GM12878 (cell line): Measurements from ENCODE around the gene TMEM214.

Source experiments
- BHLHE40 ChIP-seq, 2 experiments: fragments of 450-650 bp in 1 of 2; IDR thresholded peaks; 2 replicates each; pipeline ENCODE4 v1.6.1; 2011 to 2017; ENCODE audit warnings: low read depth in 2 of 2, borderline replicate concordance in 1 of 2, improper control_type of control experiment in 1 of 2, low read length in 1 of 2, mild to moderate bottlenecking in 1 of 2
- CTCF ChIP-seq, 3 experiments: IDR thresholded peaks in 2 of 3; conservative IDR thresholded peaks in 1 of 3; 2 replicates each; pipeline ENCODE4 v1.5.1; 2011; ENCODE audit warnings: low read depth in 3 of 3, low read length in 3 of 3, mild to moderate bottlenecking in 3 of 3, control low read depth in 2 of 3, moderate library complexity in 2 of 3, inconsistent platforms in 1 of 3, mixed read lengths in 1 of 3; ENCODE audit not compliant: control insufficient read depth in 2 of 3, insufficient read depth in 1 of 3; ENCODE audit errors: extremely low read depth in 1 of 3
- ELK1 ChIP-seq: IDR thresholded peaks from 2 replicates; pipeline ENCODE4 v1.6.1; 2012; ENCODE audit warnings: low read depth, low read length, improper control_type of control experiment
- EP300 ChIP-seq, 2 experiments: fragments of 150-350 bp in 1 of 2; IDR thresholded peaks; 2 replicates each; pipeline ENCODE4 v1.6.1; 2011 to 2012; ENCODE audit warnings: low read depth in 2 of 2, low read length in 2 of 2, borderline replicate concordance in 1 of 2, improper control_type of control experiment in 1 of 2, inconsistent platforms in 1 of 2; ENCODE audit not compliant: control insufficient read depth in 1 of 2
- NFYA ChIP-seq: IDR thresholded peaks from 2 replicates; pipeline ENCODE4 v1.6.1; 2011; ENCODE audit warnings: low read depth, mild to moderate bottlenecking, low read length, improper control_type of control experiment, borderline replicate concordance
- SP1 ChIP-seq: IDR thresholded peaks from one replicate; pipeline ENCODE4 v1.6.1; 2011; ENCODE audit warnings: low read depth, low read length
- SPI1 ChIP-seq: IDR thresholded peaks from 2 replicates; pipeline ENCODE4 v1.6.1; 2011; ENCODE audit warnings: low read depth, mild to moderate bottlenecking, low read length, moderate library complexity, borderline replicate concordance; ENCODE audit not compliant: insufficient read depth
- SREBF2 ChIP-seq: IDR thresholded peaks from 2 replicates; pipeline ENCODE4 v1.6.1; 2012; ENCODE audit warnings: mild to moderate bottlenecking, low read length
- TARDBP ChIP-seq: IDR thresholded peaks from 2 replicates; pipeline ENCODE4 v1.6.1; 2016; ENCODE audit warnings: borderline replicate concordance

- TF ChIP-seq SP1 (no peak), SREBF2 (no peak), CTCF (IDR thresholded peaks at IDR 0.05 in 2 of 3, conservative IDR thresholded peaks at IDR 0.05 in 1 of 3; ENCODE audit: control insufficient read depth in 2 of 3, extremely low read depth in 1 of 3, insufficient read depth in 1 of 3, low read depth in 3 of 3, low read length in 3 of 3) (no peak), EP300 (IDR thresholded peaks at IDR 0.05; ENCODE audit: borderline replicate concordance in 1 of 2, control insufficient read depth in 1 of 2, low read depth in 2 of 2, low read length in 2 of 2) (no peak), BHLHE40 (IDR thresholded peaks at IDR 0.05; ENCODE audit: borderline replicate concordance in 1 of 2, low read depth in 2 of 2, low read length in 1 of 2) (no peak), TARDBP (no peak), NFYA (no peak), SPI1 (no peak), ELK1 (no peak)
These were observed 5.2 kb downstream of the TMEM214 start for GRCh38 chr2:27038012-27038411.
